Right cardiac atrium (tissue), 5 donors: ENCODE measurements around the gene RFX6. TPM values are rescaled to one million over a fixed set of nuclear protein-coding genes. Genes with fewer than 3 reads are reported as not detected.

ENCODE experiments used
- ATAC-seq, 2 donors: fragments of 200-7000 bp; cut with Tn5 transposase; one replicate each; pipeline versions ENCODE4 v1.8.0 to v1.9.1; 2020; ENCODE audit warnings: moderate library complexity in 2 of 2, mild to moderate bottlenecking in 1 of 2
- DNase-seq, 3 donors: peaks; one replicate each; pipeline ENCODE4 v3.0.0-alpha.2; 2020
- H3K27ac ChIP-seq: one replicate; pipeline ENCODE4 v1.5.1; 2013; ENCODE audit warnings: mild to moderate bottlenecking, low read length, control low read depth, moderate library complexity
- H3K27me3 ChIP-seq: one replicate; pipeline ENCODE4 v1.6.1; 2013; ENCODE audit not compliant: control insufficient read depth, insufficient read depth
- H3K4me1 ChIP-seq: one replicate; pipeline ENCODE4 v1.6.1; 2013; ENCODE audit warnings: low read length; ENCODE audit not compliant: control insufficient read depth, insufficient read depth
- H3K4me3 ChIP-seq: one replicate; pipeline ENCODE4 v1.5.1; 2013; ENCODE audit warnings: low read length, control low read depth
- H3K9me3 ChIP-seq: one replicate; pipeline ENCODE4 v1.6.1; 2013; ENCODE audit warnings: low read length; ENCODE audit not compliant: control insufficient read depth
- WGBS: extraction: QIAGEN DNeasy Blood & Tissue Kit; methylation state at CpG from one replicate; pipeline ENCODE4 v1.1.7; 2013; 5-methylcytosine and 5-hydroxymethylcytosine counted together
- intact Hi-C, 4 donors: fragments of 100-400 bp; cut with DNase I; formaldehyde crosslinking; loops; one replicate each; pipeline versions ENCODE4 v1.11.0 to v1.14.0; 2022 to 2023
- polyA plus RNA-seq: library from polyadenylated mRNA; stranded (reverse); fragments of 200-250 nt; gene quantifications from one replicate; pipeline ENCODE4 v1.2.3, GENCODE V29; 2013
- total RNA-seq, 4 donors: library from RNA; stranded (reverse); fragmentation: NEBNext Ultra II Directional; extraction: Animal tissue kit (Norgen Biotek cat#: 25700); gene quantifications; one replicate each; pipeline ENCODE4 v1.2.1, GENCODE V29; 2021
- donor health status: healthy with polysubstance abuse.
- donor health status: DM: no; HTN: yes; CAD: no.
- donor health status: DM: no; HTN: no; CAD: no.
- donor health status: DM: no; HTN: yes; CAD: no; lungs with severe emphysema.
- donor health status: DM: yes; HTN: yes; CAD: no.

The RFX6 gene
- total and polyA plus RNA-seq, 5 donors, result not detected

GRCh38 chr6:116859264-116859663 lies 17.8 kb upstream of the RFX6 start:
- Histone ChIP-seq H3K4me1 (no peaks in the 10 kb centered on the region), H3K27ac (no peak overlapping the region), H3K4me3 (no peak overlapping the region), H3K27me3 (no peaks in the 10 kb centered on the region), H3K9me3 (peaks cover 2% of the 10 kb centered on the region)
- ATAC-seq (no peak), DNase-seq (no peak)
- intact Hi-C loops, result no loop called here

GRCh38 chr6:116866281-116866871 lies 10.7 kb upstream of the RFX6 start:
- intact Hi-C loops, result no loop called here
- whole genome bisulfite sequencing, result 89% methylated on average over 3 of the region's 3 CpGs
- DNase-seq (no peak), ATAC-seq (no peak)
- Histone ChIP-seq H3K9me3 (no peaks in the 10 kb centered on the region), H3K4me1 (no peaks in the 10 kb centered on the region), H3K4me3 (no peak overlapping the region), H3K27ac (no peak overlapping the region), H3K27me3 (no peaks in the 10 kb centered on the region)

DNA sequence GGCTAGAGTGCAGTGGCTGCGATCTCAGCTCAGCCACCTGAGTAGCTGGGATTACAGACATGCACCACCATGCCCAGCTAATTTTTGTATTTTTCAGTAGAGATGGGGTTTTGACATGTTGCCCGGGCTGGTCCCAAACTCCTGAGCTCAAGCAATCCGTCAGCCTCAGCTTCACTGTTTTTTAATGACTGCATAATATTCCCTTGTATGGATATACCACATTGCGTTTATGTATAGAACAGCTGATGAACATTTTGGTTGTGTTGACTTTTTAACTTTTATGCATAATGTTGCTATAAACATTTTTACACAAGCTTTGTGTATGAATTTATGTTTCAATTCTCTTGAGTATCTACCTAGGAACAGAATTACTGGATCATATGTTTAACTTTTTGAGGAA lies 4.3 kb upstream of the RFX6 start:
- WGBS, result 83% methylated on average over 4 of the region's 4 CpGs
- no peaks in the 10 kb centered on the region for H3K27me3 ChIP-seq
- no peak for ATAC-seq
- no peak for DNase-seq
- no peak overlapping the region for H3K27ac ChIP-seq
- H3K9me3 ChIP-seq, result peaks cover 2% of the 10 kb centered on the region
- intact Hi-C loops, result no loop called here
- no peaks in the 10 kb centered on the region for H3K4me1 ChIP-seq
- H3K4me3 ChIP-seq, result no peak overlapping the region

DNA sequence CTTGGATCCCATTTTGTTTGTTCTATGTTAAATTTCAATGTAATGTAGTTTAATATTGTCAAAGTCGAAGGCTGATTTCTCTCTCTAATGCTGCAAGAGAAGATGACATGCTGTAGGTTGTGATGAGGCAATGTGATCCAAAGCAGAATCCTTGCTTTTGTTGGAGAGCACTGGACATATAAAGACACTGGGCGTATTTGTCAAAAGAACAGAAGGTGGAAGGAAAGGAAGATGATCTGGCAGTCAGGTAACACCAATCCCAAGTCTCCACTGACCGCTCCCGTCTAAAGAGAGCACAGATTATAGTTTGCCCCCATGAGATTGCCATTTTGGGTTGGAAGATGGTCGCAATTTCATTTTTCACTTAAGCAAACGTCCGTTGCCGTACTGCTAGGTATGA lies 935 bp upstream of the RFX6 start:
- Histone ChIP-seq H3K4me1 (no peaks in the 10 kb centered on the region), H3K27ac (no peak overlapping the region), H3K27me3 (no peaks in the 10 kb centered on the region), H3K9me3 (peaks cover 2% of the 10 kb centered on the region), H3K4me3 (no peak overlapping the region)
- 20% methylated on average over 8 of the region's 8 CpGs for WGBS
- DNase-seq (no peak), ATAC-seq (no peak)
- intact Hi-C loops, result no loop called here

GRCh38 chr6:116877743-116878142 lies 701 bp downstream of the RFX6 start:
- Histone ChIP-seq H3K4me3 (no peak overlapping the region), H3K27me3 (no peaks in the 10 kb centered on the region)
- 7% methylated on average over 10 of the region's 10 CpGs for WGBS

GRCh38 chr6:116881236-116881635 lies 4.2 kb downstream of the RFX6 start:
- intact Hi-C loops, result no loop called here
- Histone ChIP-seq H3K4me3 (no peak overlapping the region), H3K27ac (no peak overlapping the region), H3K9me3 (no peaks in the 10 kb centered on the region), H3K4me1 (no peaks in the 10 kb centered on the region), H3K27me3 (no peaks in the 10 kb centered on the region)
- no peak for ATAC-seq
- no peak for DNase-seq

More at GRCh38 chr6:116877743-116878142, 701 bp downstream of the RFX6 start:
- Histone ChIP-seq H3K9me3 (peaks cover under 1% of the 10 kb centered on the region), H3K4me1 (no peaks in the 10 kb centered on the region), H3K27ac (no peak overlapping the region)
- ATAC-seq, result no peak
- DNase-seq, result no peak
- intact Hi-C loops, result no loop called here

GRCh38 chr6:116883005-116883404 lies 6.0 kb downstream of the RFX6 start:
- intact Hi-C loops, result no loop called here
- 85% methylated on average over 1 of the region's 1 CpG for WGBS
- ATAC-seq (no peak), DNase-seq (no peak)
- H3K4me3 ChIP-seq, result no peak overlapping the region
- H3K27ac ChIP-seq, result no peak overlapping the region
- no peaks in the 10 kb centered on the region for H3K9me3 ChIP-seq
- no peaks in the 10 kb centered on the region for H3K4me1 ChIP-seq
- H3K27me3 ChIP-seq, result no peaks in the 10 kb centered on the region

GRCh38 chr6:116884530-116884929 lies 7.5 kb downstream of the RFX6 start:
- ATAC-seq (no peak), DNase-seq (no peak)
- H3K4me1 ChIP-seq, result no peaks in the 10 kb centered on the region
- H3K4me3 ChIP-seq, result no peak overlapping the region
- intact Hi-C loops, result no loop called here
- H3K27ac ChIP-seq, result no peak overlapping the region
- H3K27me3 ChIP-seq, result no peaks in the 10 kb centered on the region
- 73% methylated on average over 3 of the region's 3 CpGs for whole genome bisulfite sequencing
- no peaks in the 10 kb centered on the region for H3K9me3 ChIP-seq

DNA sequence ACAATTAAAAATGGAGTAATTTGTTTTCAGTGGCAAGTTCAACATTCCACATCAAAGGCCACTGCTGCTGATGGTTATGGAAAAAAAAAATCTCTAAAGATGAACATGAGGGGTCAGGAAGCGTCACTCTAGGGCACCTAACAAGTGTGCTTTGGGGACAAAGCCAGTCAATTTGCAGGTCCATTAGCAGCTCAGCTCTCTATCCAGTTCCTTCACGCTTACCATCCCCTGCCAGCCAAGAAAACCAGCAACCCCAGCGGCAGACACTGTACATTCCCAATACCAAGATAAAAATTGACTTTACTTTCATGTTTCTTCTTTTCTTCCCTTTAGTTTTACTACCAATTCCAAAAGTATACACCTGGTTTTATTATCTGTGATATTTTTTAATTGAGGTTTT lies 10.1 kb downstream of the RFX6 start:
- 53% methylated on average over 3 of the region's 3 CpGs for WGBS
- no peak overlapping the region for H3K27ac ChIP-seq
- no peaks in the 10 kb centered on the region for H3K9me3 ChIP-seq
- ATAC-seq (no peak), DNase-seq (no peak)
- H3K4me1 ChIP-seq, result no peaks in the 10 kb centered on the region
- no peaks in the 10 kb centered on the region for H3K27me3 ChIP-seq
- intact Hi-C loops, result no loop called here
- no peak overlapping the region for H3K4me3 ChIP-seq

DNA sequence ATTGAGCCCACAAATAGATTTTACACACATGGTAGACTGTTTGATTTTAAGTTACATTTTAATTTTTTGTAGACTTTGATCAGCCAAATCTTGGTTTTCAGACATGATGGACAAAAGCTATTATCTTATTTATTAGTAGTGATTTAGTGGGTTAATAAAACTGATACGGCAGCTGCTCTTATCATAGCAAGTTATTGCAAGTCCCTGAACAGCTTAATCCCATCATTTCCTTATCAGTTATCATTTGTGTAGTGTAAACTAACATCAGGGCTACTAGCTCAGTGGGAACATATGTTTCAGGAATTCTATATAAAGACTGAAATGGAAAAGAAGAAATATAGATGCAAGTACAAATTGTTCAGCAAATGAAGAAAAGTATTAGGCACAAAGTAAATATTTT lies 10.9 kb downstream of the RFX6 start:
- no peak for ATAC-seq
- Histone ChIP-seq H3K27me3 (no peaks in the 10 kb centered on the region), H3K9me3 (no peaks in the 10 kb centered on the region), H3K4me1 (no peaks in the 10 kb centered on the region), H3K27ac (no peak overlapping the region), H3K4me3 (no peak overlapping the region)
- WGBS, result 19% methylated on average over 1 of the region's 1 CpG
- intact Hi-C loops, result no loop called here
- no peak for DNase-seq

GRCh38 chr6:116888732-116889360 lies 11.8 kb downstream of the RFX6 start:
- WGBS, result 87% methylated on average over 2 of the region's 2 CpGs
- intact Hi-C loops, result no loop called here
- Histone ChIP-seq H3K27me3 (no peaks in the 10 kb centered on the region), H3K4me1 (no peaks in the 10 kb centered on the region), H3K9me3 (no peaks in the 10 kb centered on the region), H3K4me3 (no peak overlapping the region), H3K27ac (no peak overlapping the region)
- ATAC-seq, result no peak
- DNase-seq, result no peak

DNA sequence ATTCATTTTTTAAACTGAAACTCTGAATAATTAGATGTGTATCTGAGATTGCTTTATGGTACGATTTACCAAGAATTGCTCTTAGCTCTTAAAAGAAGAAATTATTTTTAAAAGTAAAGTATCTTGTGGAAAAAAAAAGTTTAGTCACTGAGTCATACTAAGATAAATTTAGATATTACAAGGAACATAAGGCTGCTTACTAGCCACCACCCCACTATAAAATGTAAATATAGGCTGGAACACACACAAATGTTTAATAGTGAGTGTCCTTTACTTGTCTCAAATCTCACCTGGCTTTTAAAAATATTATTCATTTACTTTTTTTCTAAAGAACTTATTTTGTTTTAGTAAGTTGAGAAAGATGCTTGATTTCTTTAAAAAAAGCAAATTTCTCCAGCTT lies 17.6 kb downstream of the RFX6 start:
- Histone ChIP-seq H3K27me3 (no peaks in the 10 kb centered on the region), H3K4me3 (no peak overlapping the region), H3K27ac (no peak overlapping the region), H3K9me3 (no peaks in the 10 kb centered on the region), H3K4me1 (no peaks in the 10 kb centered on the region)
- no peak for ATAC-seq
- no peak for DNase-seq
- 66% methylated on average over 1 of the region's 1 CpG for WGBS
- intact Hi-C loops, result no loop called here
